Vagina (tissue), 2 donors: ENCODE results near the gene MAZ.

Experiments
- POLR2A ChIP-seq, 2 donors: fragments of 450-650 bp; IDR thresholded peaks; one replicate each; pipeline ENCODE4 v1.6.1; 2017; ENCODE audit warnings: antibody characterized with exemption in 2 of 2, mild to moderate bottlenecking in 2 of 2, moderate library complexity in 2 of 2
- POLR2AphosphoS5 ChIP-seq, 2 donors: sonication (generic); formaldehyde crosslinking; IDR thresholded peaks; one replicate each; pipeline ENCODE4 v1.9.0; 2017; ENCODE audit warnings: antibody characterized with exemption in 2 of 2, mild to moderate bottlenecking in 2 of 2, low read depth in 1 of 2; ENCODE audit not compliant: insufficient read depth in 1 of 2
- TF ChIP-seq, protein P1 (sequence below), 3 experiments: fragments of 450-650 bp in 2 of 3; fragments of 200-600 bp in 1 of 3; sonication (generic) in 1 of 3; IDR thresholded peaks; one replicate each; pipeline ENCODE4 v1.5.1; 2017 to 2019; ENCODE audit warnings: antibody characterized with exemption in 3 of 3, mild to moderate bottlenecking in 2 of 3, moderate library complexity in 2 of 3

DNA sequence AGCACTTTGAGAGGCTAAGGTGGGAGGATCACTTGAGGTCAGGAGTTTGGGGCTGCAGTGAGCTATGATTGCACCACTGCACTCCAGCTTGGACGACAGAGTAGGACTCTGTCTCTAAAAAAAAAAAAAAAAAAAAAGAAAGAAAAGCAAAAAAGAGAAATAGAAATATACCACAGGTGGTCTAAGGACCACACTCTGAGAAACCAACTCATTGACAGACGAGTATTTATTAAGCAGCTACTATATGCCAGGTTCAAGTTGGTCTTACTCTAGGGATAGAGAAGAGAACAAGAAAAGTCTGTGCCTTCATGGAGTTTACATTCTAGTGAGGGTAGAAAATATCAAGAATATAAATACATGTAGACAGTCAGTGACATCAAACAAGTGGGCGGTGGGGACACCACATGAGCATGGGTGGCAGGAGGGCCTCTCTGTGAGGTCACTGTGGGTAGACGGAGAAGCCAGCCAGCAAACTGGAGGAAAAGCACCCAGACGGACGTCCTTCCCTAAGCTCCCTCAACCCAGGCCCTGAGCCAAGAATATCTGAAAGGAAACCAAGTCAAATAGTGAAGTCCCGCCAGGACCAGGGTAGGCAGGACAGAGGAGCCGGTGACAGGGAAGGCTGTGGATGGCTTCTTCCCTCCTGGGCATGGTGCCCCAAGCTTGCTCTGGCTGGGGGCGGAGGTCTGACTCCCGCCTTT is 52.0 kb downstream of the MAZ start:
- TF ChIP-seq POLR2A (IDR thresholded peaks at IDR 0.05) (no peak), POLR2AphosphoS5 (IDR thresholded peaks at IDR 0.05; ENCODE audit: insufficient read depth in 1 of 2, low read depth in 1 of 2) (no peak)
- TF ChIP-seq, protein P1, sequence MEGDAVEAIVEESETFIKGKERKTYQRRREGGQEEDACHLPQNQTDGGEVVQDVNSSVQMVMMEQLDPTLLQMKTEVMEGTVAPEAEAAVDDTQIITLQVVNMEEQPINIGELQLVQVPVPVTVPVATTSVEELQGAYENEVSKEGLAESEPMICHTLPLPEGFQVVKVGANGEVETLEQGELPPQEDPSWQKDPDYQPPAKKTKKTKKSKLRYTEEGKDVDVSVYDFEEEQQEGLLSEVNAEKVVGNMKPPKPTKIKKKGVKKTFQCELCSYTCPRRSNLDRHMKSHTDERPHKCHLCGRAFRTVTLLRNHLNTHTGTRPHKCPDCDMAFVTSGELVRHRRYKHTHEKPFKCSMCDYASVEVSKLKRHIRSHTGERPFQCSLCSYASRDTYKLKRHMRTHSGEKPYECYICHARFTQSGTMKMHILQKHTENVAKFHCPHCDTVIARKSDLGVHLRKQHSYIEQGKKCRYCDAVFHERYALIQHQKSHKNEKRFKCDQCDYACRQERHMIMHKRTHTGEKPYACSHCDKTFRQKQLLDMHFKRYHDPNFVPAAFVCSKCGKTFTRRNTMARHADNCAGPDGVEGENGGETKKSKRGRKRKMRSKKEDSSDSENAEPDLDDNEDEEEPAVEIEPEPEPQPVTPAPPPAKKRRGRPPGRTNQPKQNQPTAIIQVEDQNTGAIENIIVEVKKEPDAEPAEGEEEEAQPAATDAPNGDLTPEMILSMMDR (IDR thresholded peaks at IDR 0.05), result no peak
